HepG2 (cell line): ENCODE results near the gene DNAJC11. TPM values are rescaled to one million over a fixed set of nuclear protein-coding genes. Genes with fewer than 3 reads are reported as not detected.

Experiments
- AGO1 ChIP-seq: fragments of 200-400 bp; formaldehyde crosslinking; IDR thresholded peaks from 2 replicates; pipeline ENCODE4 v1.6.1; 2017; ENCODE audit warnings: mild to moderate bottlenecking, low read depth, low read length, moderate library complexity; ENCODE audit not compliant: poor library complexity, severe bottlenecking
- ASH2L ChIP-seq: fragments of 300-600, 200-600 bp; sonication (generic); IDR thresholded peaks from 2 replicates; pipeline ENCODE4 v1.7.0; 2017; ENCODE audit warnings: low read depth, mild to moderate bottlenecking, moderate library complexity, mixed read lengths, low read length; ENCODE audit not compliant: insufficient read length
- JUNB ChIP-seq: sonication (generic); formaldehyde crosslinking; IDR thresholded peaks from 2 replicates; pipeline ENCODE4 v1.8.0; 2022; ENCODE audit warnings: missing genetic modification reagents, mild to moderate bottlenecking, borderline replicate concordance
- MTA1 ChIP-seq: sonication (generic); formaldehyde crosslinking; IDR thresholded peaks from 2 replicates; pipeline ENCODE4 v1.4.0; 2020; ENCODE audit warnings: missing genetic modification reagents, mild to moderate bottlenecking, borderline replicate concordance
- NFATC3 ChIP-seq: sonication (generic); formaldehyde crosslinking; IDR thresholded peaks from 2 replicates; pipeline ENCODE4 v1.5.1; 2020; ENCODE audit warnings: mild to moderate bottlenecking, missing genetic modification reagents
- NFKBIZ ChIP-seq: IDR thresholded peaks from 2 replicates; pipeline ENCODE4 v1.6.1; 2018; ENCODE audit warnings: missing genetic modification reagents, missing compliant biosample characterization
- SIN3A ChIP-seq: IDR thresholded peaks from 2 replicates; pipeline ENCODE4 v1.6.1; 2011; ENCODE audit warnings: low read depth, mild to moderate bottlenecking, control low read depth, low read length, borderline replicate concordance
- SRSF9 ChIP-seq: fragments of 200-400 bp; formaldehyde crosslinking; IDR thresholded peaks from 2 replicates; pipeline ENCODE4 v1.6.1; 2018; ENCODE audit warnings: borderline replicate concordance, mild to moderate bottlenecking, low read depth, low read length; ENCODE audit not compliant: insufficient read depth, poor library complexity, severe bottlenecking
- ZBTB20 ChIP-seq: sonication (generic); formaldehyde crosslinking; IDR thresholded peaks from 2 replicates; pipeline ENCODE4 v1.8.1; 2023; ENCODE audit warnings: missing genetic modification reagents, low read depth, mild to moderate bottlenecking, borderline replicate concordance
- ZFP37 ChIP-seq: sonication (generic); formaldehyde crosslinking; IDR thresholded peaks from 2 replicates; pipeline ENCODE4 v1.4.0; 2020; ENCODE audit warnings: missing genetic modification reagents, borderline replicate concordance
- ZNF124 ChIP-seq: sonication (generic); formaldehyde crosslinking; IDR thresholded peaks from 2 replicates; pipeline ENCODE4 v1.4.0; 2020; ENCODE audit warnings: missing genetic modification reagents
- ZNF143 ChIP-seq: sonication (generic); formaldehyde crosslinking; IDR thresholded peaks from 2 replicates; pipeline ENCODE4 v1.4.0; 2020; ENCODE audit warnings: missing genetic modification reagents
- ZNF616 ChIP-seq: sonication (generic); formaldehyde crosslinking; IDR thresholded peaks from 2 replicates; pipeline ENCODE4 v1.5.0; 2020; ENCODE audit warnings: low read depth, mild to moderate bottlenecking, missing genetic modification reagents
- ZNF775 ChIP-seq: sonication (generic); formaldehyde crosslinking; IDR thresholded peaks from 2 replicates; pipeline ENCODE4 v1.4.0; 2020; ENCODE audit warnings: missing genetic modification reagents, mild to moderate bottlenecking, moderate library complexity, borderline replicate concordance
- ZNF782 ChIP-seq: sonication (generic); formaldehyde crosslinking; IDR thresholded peaks from 2 replicates; pipeline ENCODE4 v1.4.0; 2020; ENCODE audit warnings: missing genetic modification reagents, mild to moderate bottlenecking, borderline replicate concordance
- polyA plus RNA-seq, 8 experiments: library from polyadenylated mRNA; depleted of rRNA in 3 of 8; stranded (reverse) in 7 of 8; unstranded in 1 of 8; fragments of >200 nt; fragmentation: Illumina TruSeq in 4 of 8; extraction: Trizol in 4 of 8; gene quantifications; 2 replicates each; pipeline versions ENCODE4 v1.2.1 to v1.2.3, GENCODE V29; 2011 to 2016; ENCODE audit warnings: low read depth in 4 of 8, missing spikeins in 1 of 8, mixed read lengths in 1 of 8; ENCODE audit not compliant: insufficient read depth in 1 of 8
- total RNA-seq, 5 experiments: library from RNA; depleted of rRNA; stranded (reverse); fragments of >200 nt; fragmentation: Illumina TruSeq; extraction: Trizol; gene quantifications; 2 replicates each; pipeline ENCODE4 v1.2.3, GENCODE V29; 2016; ENCODE audit warnings: low read depth in 1 of 5
- TF ChIP-seq, protein P1 (sequence below): sonication (generic); formaldehyde crosslinking; IDR thresholded peaks from 2 replicates; pipeline ENCODE4 v1.5.1; 2020; ENCODE audit warnings: missing genetic modification reagents, mild to moderate bottlenecking, borderline replicate concordance
- TF ChIP-seq, protein P2 (sequence below): sonication (generic); formaldehyde crosslinking; IDR thresholded peaks from 2 replicates; pipeline ENCODE4 v1.8.1; 2023; ENCODE audit warnings: mild to moderate bottlenecking, missing genetic modification reagents
- TF ChIP-seq, protein P3 (sequence below): sonication (generic); formaldehyde crosslinking; IDR thresholded peaks from 2 replicates; pipeline ENCODE4 v1.8.1; 2022; ENCODE audit warnings: mild to moderate bottlenecking, missing genetic modification reagents
- TF ChIP-seq, protein P4 (sequence below): sonication (generic); formaldehyde crosslinking; IDR thresholded peaks from 2 replicates; pipeline ENCODE4 v1.8.1; 2023; ENCODE audit warnings: mild to moderate bottlenecking, inconsistent platforms, moderate library complexity, missing genetic modification reagents, borderline replicate concordance
- TF ChIP-seq, protein P5 (sequence below): sonication (generic); formaldehyde crosslinking; IDR thresholded peaks from 2 replicates; pipeline ENCODE4 v1.4.0; 2020; ENCODE audit warnings: mild to moderate bottlenecking, missing genetic modification reagents

The DNAJC11 gene
- total and polyA plus RNA-seq, 2 of the 13 experiments (the other 11 are each of a cell fraction or from before 2014, with no cell fraction given), result 25.1 to 47.6 TPM

DNA sequence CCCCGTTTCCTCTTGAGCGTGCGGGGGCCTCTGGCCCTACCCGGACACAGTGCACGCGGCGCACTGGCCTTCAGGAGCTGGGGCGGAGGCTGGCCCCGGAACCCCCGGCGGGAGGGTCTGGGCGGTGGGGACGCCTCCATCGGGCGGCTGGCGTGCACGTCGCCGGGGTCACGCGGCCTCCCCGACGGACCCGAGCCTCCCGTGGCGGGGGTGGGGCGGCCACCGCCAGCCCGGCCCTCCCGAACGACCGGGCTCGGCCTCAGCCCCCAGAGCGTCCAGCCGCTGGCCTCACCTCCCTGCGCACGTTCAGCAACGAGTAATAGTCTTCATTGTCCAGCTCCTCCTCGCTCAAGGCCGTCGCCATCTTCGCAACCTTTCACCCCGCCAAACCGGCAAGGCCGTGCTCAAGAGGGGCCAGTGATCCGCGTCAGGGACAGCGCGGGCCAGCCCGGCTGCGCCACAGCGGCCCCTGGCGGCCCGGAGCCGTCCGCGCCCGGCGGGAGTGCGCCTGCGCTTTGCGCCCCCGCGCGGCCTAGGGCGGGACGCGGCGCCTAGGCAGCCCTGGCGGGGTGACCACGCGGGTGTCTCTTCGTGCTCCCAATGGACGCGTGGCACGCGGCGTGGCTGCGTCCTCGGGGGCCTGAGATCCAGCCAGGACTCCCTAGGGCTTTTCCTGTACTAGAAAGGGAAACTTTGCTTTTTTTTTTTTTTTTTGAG is at the start of gene DNAJC11 (continued):
- TF ChIP-seq, protein P1, sequence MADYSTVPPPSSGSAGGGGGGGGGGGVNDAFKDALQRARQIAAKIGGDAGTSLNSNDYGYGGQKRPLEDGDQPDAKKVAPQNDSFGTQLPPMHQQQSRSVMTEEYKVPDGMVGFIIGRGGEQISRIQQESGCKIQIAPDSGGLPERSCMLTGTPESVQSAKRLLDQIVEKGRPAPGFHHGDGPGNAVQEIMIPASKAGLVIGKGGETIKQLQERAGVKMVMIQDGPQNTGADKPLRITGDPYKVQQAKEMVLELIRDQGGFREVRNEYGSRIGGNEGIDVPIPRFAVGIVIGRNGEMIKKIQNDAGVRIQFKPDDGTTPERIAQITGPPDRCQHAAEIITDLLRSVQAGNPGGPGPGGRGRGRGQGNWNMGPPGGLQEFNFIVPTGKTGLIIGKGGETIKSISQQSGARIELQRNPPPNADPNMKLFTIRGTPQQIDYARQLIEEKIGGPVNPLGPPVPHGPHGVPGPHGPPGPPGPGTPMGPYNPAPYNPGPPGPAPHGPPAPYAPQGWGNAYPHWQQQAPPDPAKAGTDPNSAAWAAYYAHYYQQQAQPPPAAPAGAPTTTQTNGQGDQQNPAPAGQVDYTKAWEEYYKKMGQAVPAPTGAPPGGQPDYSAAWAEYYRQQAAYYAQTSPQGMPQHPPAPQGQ (CRISPR knock-in tag), result peak; percentile 54; the same call in 1 of the 2 replicates
- TF ChIP-seq AGO1 (no peak), ZFP37 (CRISPR knock-in tag) (peak; percentile 67; the same call in 1 of the 2 replicates), ZBTB20 (peak; percentile 75; the same call in 1 of the 2 replicates), NFKBIZ (CRISPR knock-in tag) (peak; percentile 69; the same call in 1 of the 2 replicates), NFATC3 (CRISPR knock-in tag) (peak; percentile 87; the same call in 1 of the 2 replicates), ZNF143 (peak; percentile 65; the same call in 1 of the 2 replicates), ZNF775 (CRISPR knock-in tag) (no peak), JUNB (CRISPR knock-in tag) (peak; percentile 74; the same call in 1 of the 2 replicates), MTA1 (CRISPR knock-in tag) (0 out of 2 replicates have a peak, but pooled peaks have one; percentile 28), ZNF616 (CRISPR knock-in tag) (peak; percentile 97), SIN3A (peak; percentile 89; the same call in 1 of the 2 replicates), ASH2L (peak; percentile 97), ZNF782 (peak; percentile 71; the same call in 1 of the 2 replicates), SRSF9 (no peak), ZNF124 (CRISPR knock-in tag) (peak; percentile 85; the same call in 1 of the 2 replicates)
- TF ChIP-seq, protein P2, sequence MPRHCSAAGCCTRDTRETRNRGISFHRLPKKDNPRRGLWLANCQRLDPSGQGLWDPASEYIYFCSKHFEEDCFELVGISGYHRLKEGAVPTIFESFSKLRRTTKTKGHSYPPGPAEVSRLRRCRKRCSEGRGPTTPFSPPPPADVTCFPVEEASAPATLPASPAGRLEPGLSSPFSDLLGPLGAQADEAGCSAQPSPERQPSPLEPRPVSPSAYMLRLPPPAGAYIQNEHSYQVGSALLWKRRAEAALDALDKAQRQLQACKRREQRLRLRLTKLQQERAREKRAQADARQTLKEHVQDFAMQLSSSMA (CRISPR knock-in tag), result no peak
- TF ChIP-seq, protein P3, sequence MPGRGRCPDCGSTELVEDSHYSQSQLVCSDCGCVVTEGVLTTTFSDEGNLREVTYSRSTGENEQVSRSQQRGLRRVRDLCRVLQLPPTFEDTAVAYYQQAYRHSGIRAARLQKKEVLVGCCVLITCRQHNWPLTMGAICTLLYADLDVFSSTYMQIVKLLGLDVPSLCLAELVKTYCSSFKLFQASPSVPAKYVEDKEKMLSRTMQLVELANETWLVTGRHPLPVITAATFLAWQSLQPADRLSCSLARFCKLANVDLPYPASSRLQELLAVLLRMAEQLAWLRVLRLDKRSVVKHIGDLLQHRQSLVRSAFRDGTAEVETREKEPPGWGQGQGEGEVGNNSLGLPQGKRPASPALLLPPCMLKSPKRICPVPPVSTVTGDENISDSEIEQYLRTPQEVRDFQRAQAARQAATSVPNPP, result peak; percentile 95; the same call in 1 of the 2 replicates
- TF ChIP-seq, protein P4, sequence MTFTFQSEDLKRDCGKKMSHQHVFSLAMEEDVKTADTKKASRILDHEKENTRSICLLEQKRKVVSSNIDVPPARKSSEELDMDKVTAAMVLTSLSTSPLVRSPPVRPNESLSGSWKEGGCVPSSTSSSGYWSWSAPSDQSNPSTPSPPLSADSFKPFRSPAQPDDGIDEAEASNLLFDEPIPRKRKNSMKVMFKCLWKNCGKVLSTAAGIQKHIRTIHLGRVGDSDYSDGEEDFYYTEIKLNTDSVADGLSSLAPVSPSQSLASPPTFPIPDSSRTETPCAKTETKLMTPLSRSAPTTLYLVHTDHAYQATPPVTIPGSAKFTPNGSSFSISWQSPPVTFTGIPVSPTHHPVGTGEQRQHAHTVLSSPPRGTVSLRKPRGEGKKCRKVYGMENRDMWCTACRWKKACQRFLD (CRISPR knock-in tag), result peak; percentile 77; the same call in 1 of the 2 replicates
- TF ChIP-seq, protein P5, sequence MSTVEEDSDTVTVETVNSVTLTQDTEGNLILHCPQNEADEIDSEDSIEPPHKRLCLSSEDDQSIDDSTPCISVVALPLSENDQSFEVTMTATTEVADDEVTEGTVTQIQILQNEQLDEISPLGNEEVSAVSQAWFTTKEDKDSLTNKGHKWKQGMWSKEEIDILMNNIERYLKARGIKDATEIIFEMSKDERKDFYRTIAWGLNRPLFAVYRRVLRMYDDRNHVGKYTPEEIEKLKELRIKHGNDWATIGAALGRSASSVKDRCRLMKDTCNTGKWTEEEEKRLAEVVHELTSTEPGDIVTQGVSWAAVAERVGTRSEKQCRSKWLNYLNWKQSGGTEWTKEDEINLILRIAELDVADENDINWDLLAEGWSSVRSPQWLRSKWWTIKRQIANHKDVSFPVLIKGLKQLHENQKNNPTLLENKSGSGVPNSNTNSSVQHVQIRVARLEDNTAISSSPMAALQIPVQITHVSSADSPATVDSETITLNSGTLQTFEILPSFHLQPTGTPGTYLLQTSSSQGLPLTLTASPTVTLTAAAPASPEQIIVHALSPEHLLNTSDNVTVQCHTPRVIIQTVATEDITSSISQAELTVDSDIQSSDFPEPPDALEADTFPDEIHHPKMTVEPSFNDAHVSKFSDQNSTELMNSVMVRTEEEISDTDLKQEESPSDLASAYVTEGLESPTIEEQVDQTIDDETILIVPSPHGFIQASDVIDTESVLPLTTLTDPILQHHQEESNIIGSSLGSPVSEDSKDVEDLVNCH (CRISPR knock-in tag), result no peak
